OCI-LY3 (cell line): ENCODE data around the gene FBXO3.
"Not testable (repeated sequence)": the region's sequence is repeated elsewhere in the genome, so short reads cannot be mapped to it uniquely, and the experiment has no call there.

Experiments used
- H2AFZ ChIP-seq: fragments of 200-600, 300-600 bp; shearing (Covaris generic); 2 replicates; pipeline ENCODE4 v1.6.0; 2014; ENCODE audit warnings: antibody characterized with exemption, low read depth, low read length
- H3K27ac ChIP-seq: fragments of 200-600, 300-600 bp; sonication (generic); 2 replicates; pipeline ENCODE4 v1.5.1; 2014; ENCODE audit warnings: mild to moderate bottlenecking, low read length, moderate library complexity, mixed read lengths
- H3K27me3 ChIP-seq: fragments of 200-600, 300-600 bp; sonication (generic); 2 replicates; pipeline ENCODE4 v1.6.1; 2014; ENCODE audit warnings: low read depth, low read length, mixed read lengths
- H3K36me3 ChIP-seq: fragments of 200-600, 300-600 bp; sonication (generic); replicated peaks from 2 replicates; pipeline ENCODE3; 2014; ENCODE audit warnings: low read depth, low read length, mixed read lengths
- H3K4me1 ChIP-seq: fragments of 300-600, 200-600 bp; sonication (generic); 2 replicates; pipeline ENCODE4 v1.6.1; 2014; ENCODE audit warnings: low read length, mixed read lengths
- H3K4me2 ChIP-seq: fragments of 200-600, 300-600 bp; sonication (generic); 2 replicates; pipeline ENCODE4 v1.6.1; 2014; ENCODE audit warnings: low read length, mixed read lengths
- H3K4me3 ChIP-seq: fragments of 300-600, 200-600 bp; sonication (generic); 2 replicates; pipeline ENCODE4 v1.5.1; 2014; ENCODE audit warnings: antibody characterized with exemption, mild to moderate bottlenecking, low read length, moderate library complexity
- H3K79me2 ChIP-seq: fragments of 300-600, 200-600 bp; shearing (Covaris generic); 2 replicates; pipeline ENCODE4 v1.6.1; 2014; ENCODE audit warnings: mild to moderate bottlenecking, low read length, mixed read lengths
- H3K9ac ChIP-seq: fragments of 300-600, 200-600 bp; shearing (Covaris generic); 2 replicates; pipeline ENCODE4 v1.6.0; 2014; ENCODE audit warnings: mild to moderate bottlenecking, low read length, moderate library complexity
- H3K9me3 ChIP-seq: fragments of 200-600, 300-600 bp; shearing (Covaris generic); 2 replicates; pipeline ENCODE4 v1.6.1; 2014; ENCODE audit warnings: low read length, mixed read lengths; ENCODE audit not compliant: insufficient read depth
- H4K20me1 ChIP-seq: fragments of 200-600, 300-600 bp; sonication (generic); 2 replicates; pipeline ENCODE4 v1.6.1; 2016; ENCODE audit warnings: low read length, mixed read lengths; ENCODE audit not compliant: insufficient read depth
- CTCF ChIP-seq: fragments of 200-600, 300-600 bp; sonication (generic); IDR thresholded peaks from 2 replicates; pipeline ENCODE4 v1.5.1; 2014; ENCODE audit warnings: antibody characterized with exemption, low read length, low read depth
- EZH2phosphoT487 ChIP-seq: fragments of 200-600 bp; shearing (Covaris generic); IDR thresholded peaks from 2 replicates; pipeline ENCODE4 v1.6.1; 2018; ENCODE audit warnings: antibody characterized with exemption, mixed run types, low read depth

Gene FBXO3

DNA sequence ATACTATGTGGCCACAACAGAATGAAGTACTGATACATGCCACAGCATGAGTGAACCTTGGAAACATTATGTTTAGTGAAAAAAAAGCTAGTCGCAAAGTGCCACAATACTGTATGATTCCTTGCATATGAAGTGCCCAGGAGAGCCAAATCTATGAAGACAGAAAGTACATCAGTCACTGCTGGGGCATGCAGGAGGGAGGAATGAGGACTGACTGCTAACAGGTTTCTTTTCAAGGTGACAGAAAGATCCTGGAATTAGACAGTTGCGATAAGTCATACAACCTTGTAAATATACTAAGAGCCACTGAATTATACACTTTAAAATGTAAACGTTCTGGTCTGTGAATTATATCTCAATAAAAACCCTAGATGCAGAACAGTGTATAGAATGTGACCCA lies 61.9 kb downstream of the FBXO3 start:
- H2AFZ ChIP-seq, result no peak overlapping the region
- no peaks in the 10 kb centered on the region; the same call in 1 of the 2 replicates for H4K20me1 ChIP-seq
- TF ChIP-seq CTCF, result no peak
- no peak for TF ChIP-seq EZH2phosphoT487
- no peaks in the 10 kb centered on the region for H3K27me3 ChIP-seq
- H3K79me2 ChIP-seq, result no peaks in the 10 kb centered on the region
- H3K36me3 ChIP-seq, result peaks cover 38% of the 10 kb centered on the region
- H3K4me2 ChIP-seq, result no peak overlapping the region
- no peaks in the 10 kb centered on the region for H3K9me3 ChIP-seq
- H3K27ac ChIP-seq, result no peak overlapping the region
- no peak overlapping the region for H3K4me3 ChIP-seq
- H3K4me1 ChIP-seq, result no peaks in the 10 kb centered on the region
- no peak overlapping the region for H3K9ac ChIP-seq

GRCh38 chr11:33709466-33709865 lies 64.9 kb downstream of the FBXO3 start:
- H4K20me1 ChIP-seq, result no peaks in the 10 kb centered on the region
- H3K27me3 ChIP-seq, result no peaks in the 10 kb centered on the region
- no peaks in the 10 kb centered on the region for H3K79me2 ChIP-seq
- H3K27ac ChIP-seq, result no peak overlapping the region
- H3K36me3 ChIP-seq, result peaks cover 28% of the 10 kb centered on the region
- no peaks in the 10 kb centered on the region for H3K9me3 ChIP-seq
- H3K4me2 ChIP-seq, result no peak overlapping the region
- H3K9ac ChIP-seq, result no peak overlapping the region
- no peaks in the 10 kb centered on the region for H3K4me1 ChIP-seq
- no peak overlapping the region for H2AFZ ChIP-seq
- H3K4me3 ChIP-seq, result no peak overlapping the region
- TF ChIP-seq CTCF (no peak), EZH2phosphoT487 (no peak)

GRCh38 chr11:33708985-33709384 lies 65.3 kb downstream of the FBXO3 start:
- H3K79me2 ChIP-seq, result no peaks in the 10 kb centered on the region
- no peak overlapping the region for H2AFZ ChIP-seq

GRCh38 chr11:33707831-33708230 lies 66.5 kb downstream of the FBXO3 start:
- H3K9me3 ChIP-seq, H3K27me3 ChIP-seq, H3K4me1 ChIP-seq, H3K4me3 ChIP-seq, H2AFZ ChIP-seq, H3K4me2 ChIP-seq, H4K20me1 ChIP-seq, H3K79me2 ChIP-seq, H3K9ac ChIP-seq, H3K27ac ChIP-seq: not testable (repeated sequence)
- H3K36me3 ChIP-seq, result peaks cover 23% of the 10 kb centered on the region

More at GRCh38 chr11:33708985-33709384, 65.3 kb downstream of the FBXO3 start:
- TF ChIP-seq EZH2phosphoT487, result no peak
- Histone ChIP-seq H3K27me3 (no peaks in the 10 kb centered on the region), H3K4me2 (no peak overlapping the region), H3K9me3 (no peaks in the 10 kb centered on the region), H3K4me3 (no peak overlapping the region), H3K27ac (no peak overlapping the region), H4K20me1 (no peaks in the 10 kb centered on the region), H3K36me3 (peaks cover 24% of the 10 kb centered on the region), H3K9ac (no peak overlapping the region), H3K4me1 (no peaks in the 10 kb centered on the region)

DNA sequence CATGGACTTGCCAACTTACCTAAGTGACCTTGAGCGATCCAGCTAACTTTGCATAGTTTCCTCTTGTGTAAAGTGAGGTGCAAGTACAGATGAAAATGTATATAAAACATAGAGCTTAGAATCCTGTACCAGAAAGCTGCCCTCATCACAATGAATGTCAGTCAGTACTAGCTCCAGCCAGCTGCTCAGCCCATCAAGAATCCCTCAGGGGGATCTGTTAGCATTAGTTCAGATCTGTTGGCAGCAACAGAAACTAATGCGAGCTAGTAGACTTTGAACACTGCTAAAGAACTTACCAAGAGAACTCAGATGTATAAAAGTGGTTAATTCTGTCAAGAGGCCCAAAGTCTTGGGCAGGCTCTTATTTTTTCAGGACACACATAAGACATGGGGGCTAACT lies 67.4 kb downstream of the FBXO3 start:
- H3K27me3 ChIP-seq, result no peaks in the 10 kb centered on the region
- no peaks in the 10 kb centered on the region for H3K4me1 ChIP-seq
- no peak overlapping the region for H3K9ac ChIP-seq
- no peak overlapping the region for H2AFZ ChIP-seq
- no peaks in the 10 kb centered on the region for H4K20me1 ChIP-seq
- H3K27ac ChIP-seq, result no peak overlapping the region
- TF ChIP-seq EZH2phosphoT487 (no peak), CTCF (no peak)
- no peaks in the 10 kb centered on the region for H3K79me2 ChIP-seq
- no peak overlapping the region for H3K4me3 ChIP-seq
- H3K4me2 ChIP-seq, result no peak overlapping the region
- peaks cover 16% of the 10 kb centered on the region for H3K36me3 ChIP-seq
- no peaks in the 10 kb centered on the region for H3K9me3 ChIP-seq
